H1 (cell line): ENCODE data around the gene TTC9. TPM values are rescaled to one million over a fixed set of nuclear protein-coding genes. Genes with fewer than 3 reads are reported as not detected.

Experiments
- CTCF ChIA-PET: fragments of 300-600 bp; sonication (Branson Sonifier 250); formaldehyde crosslinking; loops from one replicate; lab custom pipeline; 2021; ENCODE audit not compliant: partially characterized antibody; lab: Charles Lee
- POLR2A ChIA-PET: fragments of 300-600 bp; sonication (Branson Sonifier 250); formaldehyde crosslinking; loops from one replicate; lab custom pipeline; 2021; ENCODE audit warnings: inconsistent platforms; ENCODE audit not compliant: partially characterized antibody; lab: Charles Lee
- DNase-seq, 2 experiments: peaks; one replicate each; pipeline versions ENCODE4 v3.0.0 to v3.0.0-alpha.2; 2010 to 2022; ENCODE audit warnings: low spot score in 2 of 2, low read depth in 1 of 2, mixed read lengths in 1 of 2
- FAIRE-seq: peaks from 2 replicates; lab custom pipeline; 2011; peaks lifted over from hg19 to GRCh38; lab: Jason Lieb, UNC
- H2AFZ ChIP-seq: 2 replicates; pipeline ENCODE4 v1.8.1; 2012; ENCODE audit warnings: low read length, inconsistent platforms
- H2AK5ac ChIP-seq: 2 replicates; pipeline ENCODE4 v1.6.1; 2013; ENCODE audit warnings: low read depth, low read length
- H2BK120ac ChIP-seq: replicated peaks from 2 replicates; pipeline ENCODE3; 2013; ENCODE audit warnings: low read depth, low read length, inconsistent platforms
- H2BK12ac ChIP-seq: 2 replicates; pipeline ENCODE4 v1.6.1; 2013; ENCODE audit warnings: low read depth, low read length
- H2BK15ac ChIP-seq: 2 replicates; pipeline ENCODE4 v1.6.1; 2013; ENCODE audit warnings: low read length
- H2BK20ac ChIP-seq: 2 replicates; pipeline ENCODE4 v1.6.1; 2013; ENCODE audit warnings: low read length
- H2BK5ac ChIP-seq: 2 replicates; pipeline ENCODE4 v1.6.1; 2013; ENCODE audit warnings: low read depth, low read length
- H3K14ac ChIP-seq: 2 replicates; pipeline ENCODE4 v1.6.1; 2013; ENCODE audit warnings: inconsistent platforms; ENCODE audit not compliant: insufficient read length
- H3K18ac ChIP-seq: 2 replicates; pipeline ENCODE4 v1.6.1; 2013; ENCODE audit warnings: low read length; ENCODE audit errors: extremely low read depth
- H3K23ac ChIP-seq: 2 replicates; pipeline ENCODE4 v1.6.1; 2013; ENCODE audit warnings: inconsistent platforms; ENCODE audit not compliant: insufficient read length
- H3K23me2 ChIP-seq: 2 replicates; pipeline ENCODE4 v1.6.1; 2013; ENCODE audit warnings: low read depth, low read length
- H3K27ac ChIP-seq: 2 replicates; pipeline ENCODE4 v1.6.1; 2011; ENCODE audit warnings: low read depth, low read length, inconsistent platforms
- H3K27me3 ChIP-seq, 4 experiments: replicated peaks in 1 of 4; 1 replicate in 1 of 4; 2 replicates in 3 of 4; pipeline versions ENCODE4 v1.6.1 to v1.8.1; 2011 to 2013; ENCODE audit warnings: low read length in 3 of 4, mild to moderate bottlenecking in 3 of 4, inconsistent platforms in 2 of 4, mixed read lengths in 2 of 4, moderate library complexity in 1 of 4; ENCODE audit not compliant: control insufficient read depth in 3 of 4, insufficient read depth in 3 of 4; ENCODE audit errors: extremely low read depth in 1 of 4
- H3K36me3 ChIP-seq, 4 experiments: 2 replicates each; pipeline versions ENCODE4 v1.6.1 to v1.8.1; 2011 to 2013; ENCODE audit warnings: mild to moderate bottlenecking in 4 of 4, low read length in 3 of 4, moderate library complexity in 2 of 4, control low read depth in 1 of 4, inconsistent platforms in 1 of 4; ENCODE audit not compliant: insufficient read depth in 4 of 4, control insufficient read depth in 2 of 4
- H3K4ac ChIP-seq: replicated peaks from 2 replicates; pipeline ENCODE3; 2013; ENCODE audit warnings: low read length, low read depth, mixed read lengths, inconsistent platforms; ENCODE audit not compliant: insufficient read length
- H3K4me1 ChIP-seq, 4 experiments: replicated peaks in 1 of 4; 1 replicate in 1 of 4; 2 replicates in 3 of 4; pipeline versions ENCODE4 v1.6.1 to v1.8.1; 2011 to 2013; ENCODE audit warnings: low read length in 3 of 4, inconsistent platforms in 2 of 4, mixed read lengths in 1 of 4; ENCODE audit not compliant: insufficient read depth in 4 of 4, control insufficient read depth in 3 of 4
- H3K4me2 ChIP-seq, 2 experiments: 2 replicates each; pipeline versions ENCODE4 v1.6.1 to v1.8.1; 2011 to 2013; ENCODE audit warnings: low read depth in 2 of 2, low read length in 2 of 2, control low read depth in 1 of 2, inconsistent platforms in 1 of 2, mild to moderate bottlenecking in 1 of 2; ENCODE audit not compliant: insufficient read depth in 1 of 2
- H3K4me3 ChIP-seq, 4 experiments: fragments of 200-600, 300-600 bp in 1 of 4; sonication (generic), shearing (Covaris generic), sonication (Bioruptor Twin) in 1 of 4; 2 replicates each; pipeline versions ENCODE4 v1.5.1 to v1.8.1; 2011 to 2016; ENCODE audit warnings: low read length in 4 of 4, low read depth in 3 of 4, control low read depth in 2 of 4, inconsistent platforms in 2 of 4, mild to moderate bottlenecking in 2 of 4, mixed read lengths in 1 of 4, moderate library complexity in 1 of 4; ENCODE audit not compliant: insufficient read depth in 2 of 4; ENCODE audit errors: extremely low read depth in 1 of 4
- H3K56ac ChIP-seq: replicated peaks from 2 replicates; pipeline ENCODE3; 2013; ENCODE audit warnings: low read depth, mild to moderate bottlenecking, mixed read lengths, low read length, inconsistent platforms; ENCODE audit not compliant: insufficient read length
- H3K79me1 ChIP-seq: 2 replicates; pipeline ENCODE4 v1.6.1; 2013; ENCODE audit warnings: low read depth, low read length, control low read depth
- H3K79me2 ChIP-seq, 2 experiments: 2 replicates each; pipeline versions ENCODE4 v1.6.1 to v1.8.1; 2012 to 2013; ENCODE audit warnings: low read length in 2 of 2, mild to moderate bottlenecking in 2 of 2, inconsistent platforms in 1 of 2; ENCODE audit not compliant: insufficient read depth in 2 of 2, control insufficient read depth in 1 of 2
- H3K9ac ChIP-seq, 4 experiments: replicated peaks in 1 of 4; 1 replicate in 1 of 4; 2 replicates in 3 of 4; pipeline versions ENCODE4 v1.6.1 to v1.8.1; 2011 to 2013; ENCODE audit warnings: low read depth in 3 of 4, low read length in 3 of 4, control low read depth in 2 of 4, mild to moderate bottlenecking in 2 of 4, moderate library complexity in 2 of 4, inconsistent platforms in 1 of 4; ENCODE audit errors: extremely low read depth in 1 of 4
- H3K9me3 ChIP-seq, 2 experiments: 2 replicates each; pipeline versions ENCODE4 v1.6.1 to v1.8.1; 2012 to 2013; ENCODE audit warnings: mild to moderate bottlenecking in 2 of 2, moderate library complexity in 2 of 2, control low read depth in 1 of 2, inconsistent platforms in 1 of 2, low read depth in 1 of 2, low read length in 1 of 2, mixed read lengths in 1 of 2; ENCODE audit not compliant: insufficient read depth in 2 of 2
- H4K20me1 ChIP-seq, 2 experiments: replicated peaks in 1 of 2; 2 replicates each; pipeline versions ENCODE3 to v1.8.1; 2011 to 2013; ENCODE audit warnings: inconsistent platforms in 2 of 2, low read length in 2 of 2, mild to moderate bottlenecking in 1 of 2; ENCODE audit not compliant: insufficient read depth in 2 of 2, control insufficient read depth in 1 of 2
- H4K5ac ChIP-seq: 2 replicates; pipeline ENCODE4 v1.6.1; 2013; ENCODE audit warnings: low read length, low read depth, mixed read lengths, inconsistent platforms; ENCODE audit not compliant: insufficient read length
- H4K8ac ChIP-seq: 2 replicates; pipeline ENCODE4 v1.8.0; 2013; ENCODE audit warnings: mild to moderate bottlenecking, moderate library complexity, low read length, inconsistent platforms; ENCODE audit not compliant: insufficient read depth; ENCODE audit errors: extremely low read depth
- H4K91ac ChIP-seq: replicated peaks from 2 replicates; pipeline ENCODE3; 2013; ENCODE audit warnings: low read length, mixed read lengths, inconsistent platforms; ENCODE audit not compliant: insufficient read length
- ASH2L ChIP-seq: fragments of 200-600, 300-600 bp; sonication (generic); IDR thresholded peaks from one replicate; pipeline ENCODE4 v1.7.1; 2017; ENCODE audit warnings: low read length
- JUN ChIP-seq: IDR thresholded peaks from 2 replicates; pipeline ENCODE4 v1.6.1; 2011; ENCODE audit warnings: low read depth, mild to moderate bottlenecking, improper control_type of control experiment, low read length
- RAD21 ChIP-seq, 2 experiments: IDR thresholded peaks in 1 of 2; conservative IDR thresholded peaks in 1 of 2; 2 replicates each; pipeline ENCODE4 v1.6.1; 2011; ENCODE audit warnings: low read depth in 2 of 2, low read length in 2 of 2, improper control_type of control experiment in 1 of 2, inconsistent platforms in 1 of 2, mild to moderate bottlenecking in 1 of 2, moderate library complexity in 1 of 2
- USF2 ChIP-seq: IDR thresholded peaks from 2 replicates; pipeline ENCODE4 v1.6.1; 2011; ENCODE audit warnings: low read length, improper control_type of control experiment
- WGBS, 2 experiments: shearing (Covaris generic) in 1 of 2; methylation state at CpG; one replicate each; pipeline versions ENCODE4 v1.1.6 to v1.1.7; 2013 to 2015; ENCODE audit warnings: low lambda C conversion rate in 2 of 2, mixed read lengths in 2 of 2, inconsistent platforms in 1 of 2, low coverage in 1 of 2, missing lambda C conversion rate in 1 of 2; ENCODE audit not compliant: insufficient replicate concordance in 2 of 2, insufficient coverage in 1 of 2, insufficient read length in 1 of 2; ENCODE audit errors: extremely low coverage in 1 of 2, missing lambda C conversion rate in 1 of 2; 5-methylcytosine and 5-hydroxymethylcytosine counted together
- polyA plus RNA-seq, 7 experiments: library from polyadenylated mRNA; depleted of rRNA in 3 of 7; stranded (reverse) in 5 of 7; unstranded in 2 of 7; fragments of >200 nt in 5 of 7; fragments of 200-250 nt in 2 of 7; gene quantifications; 1 replicate in 5 of 7; 2 replicates in 1 of 7; 4 replicates in 1 of 7; pipeline versions ENCODE4 v1.2.1 to v1.2.3, GENCODE V29; 2011 to 2013; ENCODE audit warnings: missing spikeins in 2 of 7, mixed read lengths in 2 of 7
- total RNA-seq: library from RNA; stranded (reverse); fragmentation: NEBNext Ultra II Directional; extraction: Animal tissue kit (Norgen Biotek cat#: 25700); gene quantifications from 2 replicates; pipeline ENCODE4 v1.2.1, GENCODE V29; 2021
- TF ChIP-seq, protein P1 (sequence below), 3 experiments: IDR thresholded peaks; 1 replicate in 2 of 3; 2 replicates in 1 of 3; pipeline versions ENCODE4 v1.5.1 to v1.6.1; 2011; ENCODE audit warnings: low read length in 3 of 3, mild to moderate bottlenecking in 3 of 3, inconsistent platforms in 2 of 3, low read depth in 1 of 3, moderate library complexity in 1 of 3; ENCODE audit not compliant: insufficient read depth in 1 of 3; ENCODE audit errors: control extremely low read depth in 1 of 3

Gene TTC9
- total and polyA plus RNA-seq, 2 of the 8 experiments (the other 6 are each of a cell fraction or from before 2014, with no cell fraction given), result 21.0 to 29.5 TPM

- TF ChIP-seq JUN (no peak), ASH2L (no peak), RAD21 (IDR thresholded peaks at IDR 0.05 in 1 of 2, conservative IDR thresholded peaks at IDR 0.05 in 1 of 2; ENCODE audit: low read depth in 2 of 2, low read length in 2 of 2) (peak; percentile 40 to 42), USF2 (no peak)
- TF ChIP-seq, protein P1, sequence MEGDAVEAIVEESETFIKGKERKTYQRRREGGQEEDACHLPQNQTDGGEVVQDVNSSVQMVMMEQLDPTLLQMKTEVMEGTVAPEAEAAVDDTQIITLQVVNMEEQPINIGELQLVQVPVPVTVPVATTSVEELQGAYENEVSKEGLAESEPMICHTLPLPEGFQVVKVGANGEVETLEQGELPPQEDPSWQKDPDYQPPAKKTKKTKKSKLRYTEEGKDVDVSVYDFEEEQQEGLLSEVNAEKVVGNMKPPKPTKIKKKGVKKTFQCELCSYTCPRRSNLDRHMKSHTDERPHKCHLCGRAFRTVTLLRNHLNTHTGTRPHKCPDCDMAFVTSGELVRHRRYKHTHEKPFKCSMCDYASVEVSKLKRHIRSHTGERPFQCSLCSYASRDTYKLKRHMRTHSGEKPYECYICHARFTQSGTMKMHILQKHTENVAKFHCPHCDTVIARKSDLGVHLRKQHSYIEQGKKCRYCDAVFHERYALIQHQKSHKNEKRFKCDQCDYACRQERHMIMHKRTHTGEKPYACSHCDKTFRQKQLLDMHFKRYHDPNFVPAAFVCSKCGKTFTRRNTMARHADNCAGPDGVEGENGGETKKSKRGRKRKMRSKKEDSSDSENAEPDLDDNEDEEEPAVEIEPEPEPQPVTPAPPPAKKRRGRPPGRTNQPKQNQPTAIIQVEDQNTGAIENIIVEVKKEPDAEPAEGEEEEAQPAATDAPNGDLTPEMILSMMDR (IDR thresholded peaks at IDR 0.05; ENCODE audit: control extremely low read depth in 1 of 3, insufficient read depth in 1 of 3, low read depth in 1 of 3, low read length in 3 of 3), result peak in 1 of 3 experiments; percentile 20; a peak in 1 of 4 replicates
- TF ChIP-seq, all 59 proteins: peak for 2
These were observed 82.4 kb downstream of the TTC9 start for GRCh38 chr14:70724110-70724509.

More at GRCh38 chr14:70724110-70724509, 82.4 kb downstream of the TTC9 start:
- Histone ChIP-seq H3K4me2 (no peak overlapping the region), H3K27ac (no peak overlapping the region), H2BK120ac (no peak overlapping the region), H2AK5ac (no peak overlapping the region), H3K79me2 (no peaks in the 10 kb centered on the region), H3K4me3 (no peak overlapping the region), H2BK15ac (no peak overlapping the region), H3K27me3 (no peaks in the 10 kb centered on the region), H3K23me2 (no peaks in the 10 kb centered on the region), H2BK20ac (no peak overlapping the region), H4K20me1 (peaks cover 0 to 2% of the 10 kb centered on the region in 2 experiments), H3K4ac (no peak overlapping the region), H4K91ac (no peak overlapping the region), H3K36me3 (peaks cover 0 to 6% (median 1%) of the 10 kb centered on the region in 4 experiments; a peak in 3 of 8 replicates), H3K18ac (no peak overlapping the region), H3K56ac (no peak overlapping the region), H3K23ac (no peak overlapping the region), H3K79me1 (no peaks in the 10 kb centered on the region), H4K5ac (no peak overlapping the region), H3K9me3 (no peaks in the 10 kb centered on the region), H3K14ac (no peak overlapping the region), H2BK5ac (no peak overlapping the region), H2BK12ac (no peak overlapping the region), H4K8ac (no peak overlapping the region), H2AFZ (no peak overlapping the region), H3K9ac (no peak overlapping the region), H3K4me1 (0 out of 7 replicates have a peak, but pooled peaks cover 0 to 2% (median 0%) of the 10 kb centered on the region in 4 experiments)
- ChIA-PET CTCF (interaction anchor here (0.7 to 2.4 kb wide), 6 partner anchors 9 to 111 kb away, joined by 3 to 10 read pairs (median 6); no protein-coding TSS in a partner anchor), POLR2A (interaction anchor here (2.1 kb wide), 1 partner anchor 15 kb away, joined by 9 read pairs; no protein-coding TSS in a partner anchor)
- no peak for DNase-seq
- WGBS, 2 experiments, result 81% methylated on average over 3 of the region's 3 CpGs; no CpG with 5 or more reads in 1 of the 2 experiments
- FAIRE-seq, result no peak
